Epithelial cell of proximal tubule (primary cell): ENCODE data around the gene MYADML2. TPM values are rescaled to one million over a fixed set of nuclear protein-coding genes. Genes with fewer than 3 reads are reported as not detected.

Experiments
- DNase-seq: peaks from one replicate; pipeline ENCODE4 v3.0.0-alpha.2; 2011; ENCODE audit warnings: low read depth
- H3K4me3 ChIP-seq: 2 replicates; pipeline ENCODE4 v1.5.1; 2011; ENCODE audit warnings: low read depth, mild to moderate bottlenecking, low read length
- CTCF ChIP-seq: conservative IDR thresholded peaks from 2 replicates; pipeline ENCODE4 v1.5.1; 2012; ENCODE audit warnings: low read depth, mild to moderate bottlenecking, low read length
- total RNA-seq: library from RNA; depleted of rRNA; stranded (reverse); fragments of >200 nt; gene quantifications from 2 replicates; pipeline ENCODE4 v1.2.3, GENCODE V29; 2015

The MYADML2 gene
- total RNA-seq, 1 donor from 2014 or later = not detected

- no peak for TF ChIP-seq CTCF
- no peak for DNase-seq
- no peak overlapping the region for H3K4me3 ChIP-seq
Observed at GRCh38 chr17:81903896-81904599, 43.0 kb downstream of the MYADML2 start.

- DNase-seq = no peak
- H3K4me3 ChIP-seq = no peak overlapping the region
- no peak for TF ChIP-seq CTCF
Observed at GRCh38 chr17:81903415-81903831, 43.6 kb downstream of the MYADML2 start.

- no peak for TF ChIP-seq CTCF
- no peak for DNase-seq
- H3K4me3 ChIP-seq = no peak overlapping the region
Observed at GRCh38 chr17:81902653-81903414, 44.2 kb downstream of the MYADML2 start.

GRCh38 chr17:81902023-81902652 lies 44.9 kb downstream of the MYADML2 start, which contains the start of gene NPB:
NPB (plus strand) TSS chr17:81902238; CDS start chr17:81902278, 40 bp downstream.
- no peak for DNase-seq
- TF ChIP-seq CTCF = no peak
- H3K4me3 ChIP-seq = peak within 1 kb of the TSS; percentile 19

GRCh38 chr17:81901167-81902022 lies 45.6 kb downstream of the MYADML2 start:
- peak overlapping the region; percentile 8 for H3K4me3 ChIP-seq
- DNase-seq = no peak
- TF ChIP-seq CTCF = no peak

GRCh38 chr17:81900181-81900820 lies 46.7 kb downstream of the MYADML2 start:
- no peak for TF ChIP-seq CTCF
- DNase-seq = no peak

More at GRCh38 chr17:81900181-81900820, 46.7 kb downstream of the MYADML2 start:
- H3K4me3 ChIP-seq = no peak overlapping the region
